Testis (tissue), 3 donors: ENCODE data around the gene ADK. TPM values are rescaled to one million over a fixed set of nuclear protein-coding genes. Genes with fewer than 3 reads are reported as not detected.

Experiments
- DNase-seq: peaks from one replicate; pipeline ENCODE4 v3.0.0-alpha.2; 2019
- H3K27ac ChIP-seq, 2 donors: fragments of 200-600 bp; sonication (generic); one replicate each; pipeline ENCODE4 v1.5.1; 2019
- H3K27me3 ChIP-seq: fragments of 200-600 bp; sonication (generic); one replicate; pipeline ENCODE4 v1.5.1; 2019
- H3K36me3 ChIP-seq: fragments of 200-600 bp; sonication (generic); one replicate; pipeline ENCODE4 v1.5.1; 2017; ENCODE audit warnings: low read depth; ENCODE audit errors: missing control alignments
- H3K4me1 ChIP-seq: fragments of 200-600 bp; sonication (generic); one replicate; pipeline ENCODE4 v1.5.1; 2019
- H3K4me3 ChIP-seq, 2 donors: fragments of 200-600 bp; sonication (generic); one replicate each; pipeline ENCODE4 v1.5.1; 2017 to 2019
- H3K9me3 ChIP-seq: fragments of 200-600 bp; sonication (generic); one replicate; pipeline ENCODE4 v1.5.1; 2017
- CTCF ChIP-seq, 3 experiments: fragments of 450-650 bp in 2 of 3; fragments of 200-600 bp in 1 of 3; sonication (generic) in 1 of 3; IDR thresholded peaks; one replicate each; pipeline ENCODE4 v1.5.1; 2016 to 2019; ENCODE audit warnings: antibody characterized with exemption in 3 of 3, mild to moderate bottlenecking in 2 of 3, moderate library complexity in 1 of 3
- POLR2A ChIP-seq: fragments of 450-650 bp; IDR thresholded peaks from one replicate; pipeline ENCODE4 v1.6.1; 2017; ENCODE audit warnings: antibody characterized with exemption, mild to moderate bottlenecking, moderate library complexity
- WGBS, 2 donors: methylation state at CpG; one replicate each; pipeline ENCODE4 v1.1.5; 2018; 5-methylcytosine and 5-hydroxymethylcytosine counted together
- intact Hi-C: fragments of 100-400 bp; cut with DNase I; formaldehyde crosslinking; loops from one replicate; pipeline ENCODE4 v1.15.1; 2023; ENCODE audit warnings: low total_unique reads
- polyA plus RNA-seq: library from polyadenylated mRNA; stranded (reverse); fragments of 350-450 nt; fragmentation: Illumina TruSeq; extraction: RNeasy Lipid Tissue Mini Kit (QIAGEN cat#74804); gene quantifications from one replicate; pipeline ENCODE4 v1.2.3, GENCODE V29; 2014; ENCODE audit warnings: low read depth, low replicate concordance; ENCODE audit not compliant: insufficient read depth
- total RNA-seq, 2 donors: library from RNA; depleted of rRNA; stranded (reverse); fragments of >200 nt; gene quantifications; one replicate each; pipeline ENCODE4 v1.2.3, GENCODE V29; 2016

Gene ADK
- total and polyA plus RNA-seq, 3 donors from 2014 or later, result 23.3 to 61.8 (median 55.3) TPM

- no peak for DNase-seq
- H3K9me3 ChIP-seq, result no peaks in the 10 kb centered on the region
- no peak overlapping the region for H3K4me3 ChIP-seq
- no peak overlapping the region for H3K27ac ChIP-seq
- H3K27me3 ChIP-seq, result no peaks in the 10 kb centered on the region
- H3K36me3 ChIP-seq, result no peaks in the 10 kb centered on the region
- intact Hi-C loops, result no loop called here
- TF ChIP-seq POLR2A (no peak), CTCF (IDR thresholded peaks at IDR 0.05) (no peak)
- no peaks in the 10 kb centered on the region for H3K4me1 ChIP-seq
Observed at GRCh38 chr10:74383642-74384041, 232.6 kb downstream of the ADK start.

- Histone ChIP-seq H3K4me1 (no peaks in the 10 kb centered on the region), H3K4me3 (no peak overlapping the region), H3K36me3 (no peaks in the 10 kb centered on the region), H3K27ac (no peak overlapping the region), H3K27me3 (no peaks in the 10 kb centered on the region), H3K9me3 (no peaks in the 10 kb centered on the region)
- 88 to 90% methylated on average over 3 of the region's 3 CpGs for WGBS, 2 donors
- intact Hi-C loops, result no loop called here
- no peak for DNase-seq
- TF ChIP-seq CTCF (IDR thresholded peaks at IDR 0.05) (no peak), POLR2A (no peak)
Observed at GRCh38 chr10:74384615-74385183, 233.7 kb downstream of the ADK start.

GRCh38 chr10:74388801-74389200, 237.8 kb downstream of the ADK start:
- no peak for TF ChIP-seq CTCF (IDR thresholded peaks at IDR 0.05)
- no peak for TF ChIP-seq POLR2A

GRCh38 chr10:74391786-74392185, 240.8 kb downstream of the ADK start:
- H3K27me3 ChIP-seq, result no peaks in the 10 kb centered on the region
- 40 to 46% methylated on average over 1 of the region's 1 CpG for WGBS, 2 donors
- no peaks in the 10 kb centered on the region for H3K36me3 ChIP-seq
- no peaks in the 10 kb centered on the region for H3K9me3 ChIP-seq
- intact Hi-C loops, result no loop called here
- no peak overlapping the region for H3K27ac ChIP-seq
- no peaks in the 10 kb centered on the region for H3K4me1 ChIP-seq
- no peak for DNase-seq
- no peak overlapping the region for H3K4me3 ChIP-seq
- TF ChIP-seq POLR2A (no peak), CTCF (IDR thresholded peaks at IDR 0.05) (no peak)

More at GRCh38 chr10:74388801-74389200, 237.8 kb downstream of the ADK start:
- DNase-seq, result no peak
- H3K36me3 ChIP-seq, result no peaks in the 10 kb centered on the region
- no peaks in the 10 kb centered on the region for H3K9me3 ChIP-seq
- H3K27ac ChIP-seq, result no peak overlapping the region
- H3K27me3 ChIP-seq, result no peaks in the 10 kb centered on the region
- H3K4me3 ChIP-seq, result no peak overlapping the region
- H3K4me1 ChIP-seq, result no peaks in the 10 kb centered on the region
- intact Hi-C loops, result no loop called here

GRCh38 chr10:74394416-74394969, 243.5 kb downstream of the ADK start:
- no peak for DNase-seq
- Histone ChIP-seq H3K27me3 (no peaks in the 10 kb centered on the region), H3K36me3 (no peaks in the 10 kb centered on the region), H3K9me3 (no peaks in the 10 kb centered on the region), H3K4me1 (no peaks in the 10 kb centered on the region), H3K4me3 (no peak overlapping the region), H3K27ac (no peak overlapping the region)
- no peak for TF ChIP-seq POLR2A
- TF ChIP-seq CTCF (IDR thresholded peaks at IDR 0.05), result no peak
- intact Hi-C loops, result no loop called here
- 62 to 65% methylated on average over 3 of the region's 3 CpGs for WGBS, 2 donors
